GM18511 (cell line): ENCODE measurements around the gene PPP1R26.
"Not testable (repeated sequence)": the region's sequence is repeated elsewhere in the genome, so short reads cannot be mapped to it uniquely, and the experiment has no call there.

Source experiments
- ATAC-seq: cut with Tn5 transposase; IDR thresholded peaks from one replicate; pipeline ENCODE4 v1.9.1; 2021; ENCODE audit warnings: mild to moderate bottlenecking, moderate library complexity; ENCODE audit not compliant: unreplicated experiment

The PPP1R26 gene

DNA sequence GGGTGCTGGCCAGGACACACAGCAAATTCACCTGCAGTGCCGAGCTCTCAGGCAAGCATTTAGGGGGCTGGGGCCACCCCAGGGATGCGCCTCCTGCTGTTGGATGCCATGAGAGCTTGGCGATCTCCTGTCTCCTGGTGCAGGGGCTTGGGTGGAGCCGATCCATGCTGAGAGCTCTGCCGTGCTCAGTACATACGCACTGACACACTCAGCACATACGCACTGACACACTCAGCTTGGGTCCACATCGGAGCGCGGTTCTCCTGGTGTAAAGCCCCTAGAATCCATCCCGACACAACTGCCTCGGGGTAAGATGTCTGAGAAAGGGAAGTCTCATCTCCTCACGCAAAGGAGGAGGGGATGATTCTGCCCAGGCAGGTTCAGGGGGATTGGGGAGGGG is 56.0 kb downstream of the PPP1R26 start:
- not testable (repeated sequence) for ATAC-seq

DNA sequence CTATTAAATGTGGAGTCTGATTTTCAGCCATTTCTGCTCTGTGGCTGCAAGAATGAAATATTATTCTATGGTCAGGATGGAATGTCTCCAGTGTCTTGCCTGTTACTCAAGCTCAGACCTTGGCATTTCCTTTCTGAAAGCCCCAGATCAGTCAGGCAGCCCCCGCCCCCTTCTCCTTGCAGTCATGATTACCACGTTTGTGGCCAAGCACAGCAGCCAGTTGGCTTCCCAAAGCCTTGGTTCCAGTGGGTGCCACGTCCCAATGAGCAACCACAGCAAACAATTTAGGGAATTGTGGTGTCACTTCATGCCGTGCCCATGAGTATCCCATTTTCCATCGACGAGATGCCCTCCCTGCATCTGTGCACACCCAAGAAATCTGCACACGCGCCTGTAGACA is 56.6 kb downstream of the PPP1R26 start:
- no peak for ATAC-seq
